ENCODE data around the gene IKBKG.
"Not testable (repeated sequence)": the region's sequence is repeated elsewhere in the genome, so short reads cannot be mapped to it uniquely, and the experiment has no call there.

Gene IKBKG

DNA sequence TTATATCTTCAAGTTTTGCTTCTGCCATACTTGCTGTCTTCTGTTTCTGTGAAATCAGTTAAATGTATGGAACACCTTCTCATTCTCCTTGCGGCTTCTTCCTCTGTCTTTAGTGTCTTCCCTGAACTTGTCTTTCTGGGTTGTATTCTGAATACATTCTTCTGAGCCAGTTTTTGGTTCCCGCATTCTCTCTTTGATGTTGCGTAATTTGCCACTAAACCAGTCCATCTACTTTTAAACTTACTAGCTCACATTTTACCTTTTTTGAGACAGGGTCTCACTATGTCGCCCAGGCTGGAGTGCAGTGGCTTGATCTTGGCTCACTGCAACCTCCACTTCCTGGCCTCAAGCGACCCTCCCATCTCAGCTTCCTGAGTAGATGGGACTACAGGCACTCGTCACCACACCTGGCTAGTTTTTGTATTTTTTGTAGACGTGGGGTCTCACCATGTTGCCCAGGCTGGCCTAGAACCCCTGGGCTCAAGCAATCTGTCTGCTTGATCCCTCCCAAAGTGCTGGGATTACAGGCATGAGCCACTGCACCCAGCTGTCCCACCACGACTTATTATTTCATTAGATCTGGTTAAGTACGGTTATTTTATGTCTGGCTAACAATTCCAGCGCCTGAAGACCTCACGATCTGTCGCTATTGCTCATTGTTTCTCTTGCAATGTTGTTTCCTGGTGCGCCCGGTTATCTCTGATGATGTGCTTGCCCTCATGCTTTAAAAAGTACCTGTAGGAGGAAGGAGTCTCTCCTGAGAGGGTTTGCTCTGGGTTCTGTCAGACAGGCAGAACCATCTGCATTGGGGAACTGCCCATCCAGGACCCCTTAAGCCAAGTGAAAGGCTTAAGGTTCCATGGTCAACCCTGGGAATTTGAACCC is 21.6 kb upstream of the IKBKG start:
- FAIRE-seq (no peak), DNase-seq (ENCODE audit: insufficient read length, low spot score) (no peak)
- TF ChIP-seq POLR2AphosphoS5 (IDR thresholded peaks at IDR 0.05; ENCODE audit: low read depth, low read length) (no peak), PAX5 (IDR thresholded peaks at IDR 0.05; ENCODE audit: insufficient read depth, low read length, severe bottlenecking) (no peak), POU2F2 (IDR thresholded peaks at IDR 0.05; ENCODE audit: low read depth, low read length) (no peak), POLR2A (IDR thresholded peaks at IDR 0.05; ENCODE audit: low read depth, low read length) (no peak), TAF1 (IDR thresholded peaks at IDR 0.05; ENCODE audit: low read depth, low read length) (no peak), SPI1 (IDR thresholded peaks at IDR 0.05; ENCODE audit: low read depth, low read length) (no peak)

DNA sequence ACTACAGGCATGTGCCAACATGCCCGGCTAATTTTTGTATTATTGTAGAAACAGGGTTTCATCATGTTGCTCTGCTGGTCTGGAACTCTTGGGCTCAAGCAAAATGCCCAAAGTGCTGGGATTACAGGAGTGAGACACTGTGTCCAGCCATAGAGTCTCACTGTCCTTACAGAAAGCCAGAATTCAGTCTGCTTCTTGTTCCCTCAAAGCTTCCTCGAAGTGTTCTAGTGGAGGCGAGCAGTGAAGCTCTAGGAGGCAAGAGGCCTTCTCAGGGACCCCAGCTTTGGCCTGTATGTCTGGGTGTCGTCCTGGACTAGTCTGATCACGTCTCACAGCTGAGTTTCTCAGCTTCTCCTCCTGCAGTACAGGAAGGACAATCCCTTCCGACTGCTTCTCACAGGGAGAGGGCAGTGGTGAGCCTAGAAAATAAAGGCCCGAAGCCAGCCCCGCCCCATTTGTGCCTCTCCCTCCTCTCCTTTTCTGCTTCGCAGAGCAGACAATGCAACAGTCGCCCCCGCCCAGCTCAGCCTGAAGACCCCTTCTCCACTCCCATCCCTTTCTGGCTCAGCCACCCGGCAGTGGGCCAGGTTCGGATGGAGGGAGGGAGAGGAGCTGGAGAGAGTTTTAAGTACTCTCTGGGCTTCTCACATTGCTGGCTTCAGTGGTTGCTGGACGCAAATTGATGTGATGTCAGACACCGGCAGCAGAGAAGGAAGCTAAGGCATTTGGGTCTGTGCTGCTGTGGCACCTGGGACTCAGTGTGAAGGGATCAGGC is 20.3 kb upstream of the IKBKG start:
- DNase-seq (ENCODE audit: insufficient read length, low spot score), result peak; percentile 43
- FAIRE-seq, result peak; percentile 71
- TF ChIP-seq PAX5 (IDR thresholded peaks at IDR 0.05; ENCODE audit: insufficient read depth, low read length, severe bottlenecking) (no peak), POLR2A (IDR thresholded peaks at IDR 0.05; ENCODE audit: low read depth, low read length) (peak; percentile 54), POLR2AphosphoS5 (IDR thresholded peaks at IDR 0.05; ENCODE audit: low read depth, low read length) (0 out of 2 replicates have a peak, but pooled peaks have one; percentile 27)

DNA sequence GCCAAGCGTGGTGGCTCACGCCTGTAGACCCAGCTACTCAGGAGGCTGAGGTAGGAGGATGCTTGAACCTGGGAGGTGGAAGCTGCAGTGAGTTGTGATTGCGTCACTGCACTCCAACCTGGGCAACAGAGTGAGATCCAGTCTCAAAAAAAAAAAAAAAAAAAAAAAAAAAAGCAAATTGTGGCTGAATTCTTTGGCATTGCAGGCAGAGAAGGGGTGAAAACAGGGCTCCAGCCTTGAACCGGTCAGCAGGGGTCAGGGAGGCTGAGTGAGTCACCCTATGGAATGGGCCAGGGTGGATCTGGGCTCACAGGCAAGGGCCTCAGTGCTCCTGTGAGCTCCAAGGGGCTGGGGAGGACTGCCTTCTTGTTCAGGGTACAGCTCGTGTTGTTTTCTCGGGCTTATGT is 18.2 kb upstream of the IKBKG start:
- DNase-seq (ENCODE audit: insufficient read length, low spot score) (no peak), FAIRE-seq (no peak)
- TF ChIP-seq POU2F2 (IDR thresholded peaks at IDR 0.05; ENCODE audit: low read depth, low read length) (no peak), TAF1 (IDR thresholded peaks at IDR 0.05; ENCODE audit: low read depth, low read length) (no peak)

DNA sequence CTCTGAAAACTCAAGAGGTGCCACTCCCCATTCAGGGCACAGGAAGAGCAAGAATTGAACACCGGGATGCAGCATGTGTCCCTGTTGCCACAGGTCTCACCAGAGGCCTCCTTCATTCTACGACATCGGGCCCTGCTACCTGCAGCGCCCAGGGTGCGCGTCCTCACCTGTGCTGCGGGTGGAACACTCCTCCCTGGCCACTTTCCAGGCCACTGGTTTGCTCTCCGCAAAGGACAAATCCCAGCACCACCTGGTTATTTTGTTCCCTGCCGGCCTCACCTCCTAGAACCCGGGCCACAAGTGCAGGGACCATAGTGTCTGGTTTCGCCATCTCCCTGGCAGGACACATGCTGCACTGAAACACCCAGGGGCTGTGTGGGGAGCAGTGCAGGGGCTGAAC is 17.1 kb upstream of the IKBKG start:
- no peak for DNase-seq (ENCODE audit: insufficient read length, low spot score)
- TF ChIP-seq POU2F2 (IDR thresholded peaks at IDR 0.05; ENCODE audit: low read depth, low read length) (no peak), POLR2A (IDR thresholded peaks at IDR 0.05; ENCODE audit: low read depth, low read length) (no peak)

DNA sequence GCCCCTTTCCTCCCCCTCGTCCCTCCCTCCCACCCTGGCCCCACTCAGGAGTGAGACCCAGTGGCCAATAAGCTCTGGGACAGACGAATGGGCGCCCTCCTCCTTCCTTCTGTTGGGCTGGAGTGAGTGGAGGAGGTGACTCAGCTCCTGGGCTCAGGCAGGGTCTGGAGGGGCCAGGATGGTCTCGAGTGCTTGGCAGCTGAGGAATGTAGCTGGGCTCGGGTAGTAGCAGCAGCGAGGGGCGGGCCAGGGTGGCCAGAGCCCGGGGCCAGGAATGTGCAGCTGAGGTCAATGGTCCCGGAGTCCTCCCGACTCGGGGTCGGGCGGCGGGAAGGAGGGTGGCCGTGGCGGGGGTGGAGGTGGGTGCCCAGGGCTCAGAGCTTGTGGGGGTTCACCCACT is 15.8 kb upstream of the IKBKG start:
- DNase-seq (ENCODE audit: insufficient read length, low spot score) (no peak), FAIRE-seq (no peak)
- TF ChIP-seq POLR2AphosphoS5 (IDR thresholded peaks at IDR 0.05; ENCODE audit: low read depth, low read length) (no peak), PAX5 (IDR thresholded peaks at IDR 0.05; ENCODE audit: insufficient read depth, low read length, severe bottlenecking) (no peak), SPI1 (IDR thresholded peaks at IDR 0.05; ENCODE audit: low read depth, low read length) (no peak), TAF1 (IDR thresholded peaks at IDR 0.05; ENCODE audit: low read depth, low read length) (no peak), POU2F2 (IDR thresholded peaks at IDR 0.05; ENCODE audit: low read depth, low read length) (no peak), POLR2A (IDR thresholded peaks at IDR 0.05; ENCODE audit: low read depth, low read length) (no peak)

More for the DNA sequence above, 17.1 kb upstream of the IKBKG start:
- FAIRE-seq, result no peak

DNA sequence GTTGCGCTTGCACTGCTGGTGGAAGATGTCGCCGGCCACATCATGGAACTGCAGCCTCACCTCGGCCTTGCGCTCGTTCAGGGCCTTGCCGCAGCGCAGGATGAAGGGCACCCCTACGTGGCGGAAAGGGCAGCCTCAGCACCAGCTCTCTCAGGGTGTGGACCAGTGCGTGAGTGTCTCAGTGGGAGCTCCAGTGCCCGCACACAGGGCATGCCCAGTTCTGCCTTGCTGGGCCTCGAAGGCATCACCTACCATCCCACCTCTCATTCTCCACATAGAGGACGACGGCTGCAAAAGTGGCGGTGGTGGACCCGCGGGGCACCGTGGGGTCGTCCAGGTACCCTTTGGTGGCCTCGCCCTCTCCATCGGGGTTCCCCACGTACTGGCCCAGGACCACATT is 14.7 kb upstream of the IKBKG start:
- no peak for TF ChIP-seq POU2F2 (IDR thresholded peaks at IDR 0.05; ENCODE audit: low read depth, low read length)
- no peak for TF ChIP-seq POLR2AphosphoS5 (IDR thresholded peaks at IDR 0.05; ENCODE audit: low read depth, low read length)
- TF ChIP-seq TAF1 (IDR thresholded peaks at IDR 0.05; ENCODE audit: low read depth, low read length), result no peak
- no peak for TF ChIP-seq POLR2A (IDR thresholded peaks at IDR 0.05; ENCODE audit: low read depth, low read length)
- no peak for TF ChIP-seq PAX5 (IDR thresholded peaks at IDR 0.05; ENCODE audit: insufficient read depth, low read length, severe bottlenecking)
- TF ChIP-seq SPI1 (IDR thresholded peaks at IDR 0.05; ENCODE audit: low read depth, low read length), result no peak
- FAIRE-seq (no peak), DNase-seq (ENCODE audit: insufficient read length, low spot score) (no peak)

DNA sequence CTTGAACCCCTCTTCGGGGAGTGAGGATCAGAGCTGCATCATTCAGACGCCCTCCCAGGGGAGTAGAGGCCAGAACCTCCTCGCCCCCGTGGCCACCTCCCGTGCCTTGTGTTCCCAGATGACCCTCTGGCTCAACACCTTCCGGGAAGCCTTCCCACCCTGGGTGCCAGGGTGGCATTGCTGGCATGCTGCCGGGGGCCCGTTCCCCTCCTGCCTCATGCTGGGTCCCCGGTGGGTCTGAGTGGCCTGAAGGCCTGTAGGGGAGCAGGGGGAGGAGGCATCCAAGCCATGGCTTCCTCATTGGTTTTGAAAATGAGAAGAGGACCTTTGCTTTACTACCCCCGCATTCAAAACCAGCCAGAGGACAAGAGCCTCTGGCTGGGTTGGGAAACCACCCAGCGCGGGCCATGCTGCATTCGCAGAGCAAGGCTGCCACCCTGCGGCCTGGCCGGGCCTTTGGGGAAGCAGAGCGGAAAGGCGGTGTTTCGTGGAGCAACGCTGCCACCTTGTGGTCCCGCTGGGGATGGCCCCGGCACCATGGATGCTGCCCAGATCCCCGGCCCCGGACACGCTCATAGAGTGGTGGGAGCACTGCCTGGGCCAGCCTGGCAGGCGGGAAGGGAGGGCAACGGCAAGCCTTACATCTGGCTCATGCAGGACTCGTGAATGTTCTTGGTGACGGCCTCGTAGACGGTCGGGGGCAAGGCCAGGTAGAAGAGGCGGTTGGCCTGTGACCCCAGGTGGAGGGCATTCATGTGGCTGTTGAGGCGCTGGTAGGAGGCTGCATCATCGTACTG is 12.7 kb upstream of the IKBKG start:
- peak; percentile 80 for DNase-seq (ENCODE audit: insufficient read length, low spot score)
- TF ChIP-seq SPI1 (IDR thresholded peaks at IDR 0.05; ENCODE audit: low read depth, low read length) (no peak), TAF1 (IDR thresholded peaks at IDR 0.05; ENCODE audit: low read depth, low read length) (no peak), PAX5 (IDR thresholded peaks at IDR 0.05; ENCODE audit: insufficient read depth, low read length, severe bottlenecking) (peak; percentile 94), POLR2A (IDR thresholded peaks at IDR 0.05; ENCODE audit: low read depth, low read length) (no peak), POLR2AphosphoS5 (IDR thresholded peaks at IDR 0.05; ENCODE audit: low read depth, low read length) (no peak)
- peak; percentile 100 for FAIRE-seq

DNA sequence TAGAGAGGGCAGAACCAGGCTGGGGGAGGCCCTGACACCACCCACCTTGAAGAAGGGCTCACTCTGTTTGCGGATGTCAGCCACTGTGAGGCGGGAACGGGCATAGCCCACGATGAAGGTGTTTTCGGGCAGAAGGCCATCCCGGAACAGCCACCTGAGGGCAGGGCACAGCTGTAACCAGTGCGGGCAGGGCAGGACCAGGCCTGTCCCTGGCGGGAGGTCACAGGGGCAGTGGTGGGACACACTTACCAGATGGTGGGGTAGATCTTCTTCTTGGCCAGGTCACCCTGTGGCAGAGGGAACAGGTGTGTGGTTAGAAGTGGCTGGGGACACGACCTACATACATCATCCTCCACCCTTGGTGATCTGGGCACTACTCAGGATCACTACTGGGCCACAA is 11.5 kb upstream of the IKBKG start:
- FAIRE-seq, result no peak

DNA sequence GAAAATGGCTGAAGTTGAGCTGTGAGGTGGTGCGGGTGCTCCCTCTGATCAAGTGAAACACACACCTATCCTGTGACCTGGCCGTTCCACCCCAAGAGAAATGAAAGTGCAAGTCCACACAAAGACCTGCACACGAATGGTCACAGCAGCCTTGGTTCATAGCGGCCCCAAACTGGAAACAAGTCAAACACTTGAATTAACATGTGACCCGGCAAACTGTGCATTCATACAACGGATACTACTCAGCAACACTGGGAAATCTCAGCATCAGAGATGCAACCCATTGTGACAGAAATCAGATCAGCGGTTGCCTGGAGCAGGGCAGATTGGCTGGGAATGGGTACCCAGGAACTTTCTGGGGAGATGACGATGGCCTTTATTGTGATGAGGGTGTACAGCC is 8.3 kb upstream of the IKBKG start:
- no peak for FAIRE-seq
- TF ChIP-seq POLR2AphosphoS5 (IDR thresholded peaks at IDR 0.05; ENCODE audit: low read depth, low read length) (no peak), SPI1 (IDR thresholded peaks at IDR 0.05; ENCODE audit: low read depth, low read length) (no peak), POU2F2 (IDR thresholded peaks at IDR 0.05; ENCODE audit: low read depth, low read length) (no peak), PAX5 (IDR thresholded peaks at IDR 0.05; ENCODE audit: insufficient read depth, low read length, severe bottlenecking) (no peak), POLR2A (IDR thresholded peaks at IDR 0.05; ENCODE audit: low read depth, low read length) (no peak), TAF1 (IDR thresholded peaks at IDR 0.05; ENCODE audit: low read depth, low read length) (no peak)
- no peak for DNase-seq (ENCODE audit: insufficient read length, low spot score)

More for the DNA sequence above, 11.5 kb upstream of the IKBKG start:
- no peak for TF ChIP-seq TAF1 (IDR thresholded peaks at IDR 0.05; ENCODE audit: low read depth, low read length)
- no peak for TF ChIP-seq PAX5 (IDR thresholded peaks at IDR 0.05; ENCODE audit: insufficient read depth, low read length, severe bottlenecking)
- no peak for TF ChIP-seq POLR2AphosphoS5 (IDR thresholded peaks at IDR 0.05; ENCODE audit: low read depth, low read length)
- TF ChIP-seq POLR2A (IDR thresholded peaks at IDR 0.05; ENCODE audit: low read depth, low read length), result no peak
- TF ChIP-seq SPI1 (IDR thresholded peaks at IDR 0.05; ENCODE audit: low read depth, low read length), result no peak
- no peak for TF ChIP-seq POU2F2 (IDR thresholded peaks at IDR 0.05; ENCODE audit: low read depth, low read length)
- no peak for DNase-seq (ENCODE audit: insufficient read length, low spot score)

DNA sequence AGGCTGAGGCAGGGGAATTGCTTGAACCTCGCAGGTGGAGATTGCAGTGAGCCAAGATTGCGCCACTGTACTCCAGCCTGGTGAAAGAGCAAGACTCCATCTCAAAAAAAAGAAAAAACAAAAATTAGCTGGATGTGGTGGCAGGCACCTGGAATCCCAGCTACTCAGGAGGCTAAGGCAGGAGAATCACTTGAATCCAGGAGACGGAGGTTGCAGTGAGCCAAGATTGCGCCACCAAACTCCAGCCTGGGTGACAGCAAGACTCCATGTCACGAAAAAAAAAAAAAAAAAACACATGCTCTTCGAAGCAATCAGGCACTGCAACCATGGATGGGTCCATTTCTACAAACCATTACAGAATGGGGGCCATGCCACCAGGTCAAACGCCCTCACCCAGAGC is 7.1 kb upstream of the IKBKG start:
- not testable (repeated sequence) for FAIRE-seq; DNase-seq (ENCODE audit: insufficient read length, low spot score)

Data from GM12891 (cell line).